Caco-2 (cell line): ENCODE results near the gene GRID1. TPM values are rescaled to one million over a fixed set of nuclear protein-coding genes. Genes with fewer than 3 reads are reported as not detected.

Source experiments
- BruUV-seq: library from RNA; stranded (reverse); fragments of 400-500 nt; replicated peaks from 2 replicates; lab custom pipeline; 2021; lab: Mats Ljungman, UMichigan
- CTCF ChIA-PET: fragments of 300-600 bp; sonication (Branson Sonifier 250); formaldehyde crosslinking; loops from one replicate; lab custom pipeline; 2022; ENCODE audit warnings: antibody characterized with exemption; lab: Charles Lee
- POLR2A ChIA-PET: fragments of 300-600 bp; sonication (Branson Sonifier 250); formaldehyde crosslinking; loops from one replicate; lab custom pipeline; 2022; ENCODE audit warnings: antibody characterized with exemption; lab: Charles Lee
- DNase-seq, 2 experiments: peaks; one replicate each; pipeline versions ENCODE4 v3.0.0 to v3.0.0-alpha.2; 2020 to 2022
- H3K27me3 ChIP-seq: replicated peaks from 2 replicates; pipeline ENCODE4 v1.6.0; 2011; ENCODE audit warnings: low read length; ENCODE audit not compliant: control insufficient read depth, insufficient read depth
- H3K36me3 ChIP-seq: 2 replicates; pipeline ENCODE4 v1.5.1; 2011; ENCODE audit warnings: low read length; ENCODE audit not compliant: control insufficient read depth, insufficient read depth
- H3K4me1 ChIP-seq: fragments of 250-450 bp; sonication (Bioruptor Pico); 2 replicates; pipeline ENCODE4 v1.5.1; 2020; ENCODE audit warnings: mild to moderate bottlenecking
- H3K4me3 ChIP-seq: 2 replicates; pipeline ENCODE4 v1.5.1; 2011; ENCODE audit warnings: low read depth, mild to moderate bottlenecking, control low read depth, low read length
- H3K9me3 ChIP-seq: fragments of 250-450 bp; sonication (Bioruptor Pico); 2 replicates; pipeline ENCODE4 v1.5.1; 2020; ENCODE audit warnings: mild to moderate bottlenecking, moderate library complexity
- H3K27ac Mint-ChIP-seq: one replicate; pipeline ENCODE4 v1.8.0; 2022; ENCODE audit warnings: mixed read lengths; ENCODE audit not compliant: unreplicated experiment
- H3K27me3 Mint-ChIP-seq: one replicate; pipeline ENCODE4 v1.8.0; 2022; ENCODE audit warnings: mixed read lengths; ENCODE audit not compliant: insufficient read depth, unreplicated experiment
- H3K36me3 Mint-ChIP-seq: one replicate; pipeline ENCODE4 v1.8.0; 2022; ENCODE audit warnings: mild to moderate bottlenecking, mixed read lengths; ENCODE audit not compliant: insufficient read depth, unreplicated experiment
- H3K4me1 Mint-ChIP-seq: one replicate; pipeline ENCODE4 v1.8.0; 2022; ENCODE audit warnings: low read depth, mixed read lengths; ENCODE audit not compliant: unreplicated experiment
- H3K4me3 Mint-ChIP-seq: one replicate; pipeline ENCODE4 v1.8.0; 2022; ENCODE audit warnings: mild to moderate bottlenecking, moderate library complexity, mixed read lengths; ENCODE audit not compliant: unreplicated experiment
- H3K9me3 Mint-ChIP-seq: one replicate; pipeline ENCODE4 v1.8.0; 2022; ENCODE audit warnings: mixed read lengths; ENCODE audit not compliant: unreplicated experiment
- CTCF ChIP-seq, 2 experiments: fragments of 200-600 bp in 1 of 2; IDR thresholded peaks; 1 replicate in 1 of 2; 2 replicates in 1 of 2; pipeline versions ENCODE4 v1.5.1 to v1.8.0; 2011 to 2022; ENCODE audit warnings: antibody characterized with exemption in 1 of 2, control low read depth in 1 of 2, inconsistent platforms in 1 of 2, low read depth in 1 of 2, low read length in 1 of 2, mild to moderate bottlenecking in 1 of 2, moderate library complexity in 1 of 2; ENCODE audit not compliant: insufficient read depth in 1 of 2, severe bottlenecking in 1 of 2, unreplicated experiment in 1 of 2
- intact Hi-C: fragments of 100-400 bp; cut with micrococcal nuclease; formaldehyde crosslinking; loops from one replicate; pipeline ENCODE4 v1.10.0; 2022; ENCODE audit not compliant: unreplicated experiment
- total RNA-seq: library from RNA; stranded (reverse); gene quantifications from 2 replicates; pipeline ENCODE4 v1.2.3, GENCODE V29; 2022

The GRID1 gene
- total RNA-seq, 1 experiment from 2014 or later: 8.0 TPM

GRCh38 chr10:86182595-86182994, 184.0 kb downstream of the GRID1 start:
- Histone ChIP-seq H3K9me3 (no peaks in the 10 kb centered on the region), H3K4me3 (no peak overlapping the region), H3K4me1 (no peaks in the 10 kb centered on the region), H3K27me3 (no peaks in the 10 kb centered on the region; the same call in 1 of the 2 replicates), H3K36me3 (no peaks in the 10 kb centered on the region)
- Mint-ChIP-seq H3K4me1 (no peaks in the 10 kb centered on the region), H3K27ac (no peak overlapping the region), H3K27me3 (peaks cover 8% of the 10 kb centered on the region), H3K36me3 (no peaks in the 10 kb centered on the region), H3K9me3 (no peaks in the 10 kb centered on the region), H3K4me3 (no peak overlapping the region)
- DNase-seq: no peak
- POLR2A ChIA-PET: no interaction called here
- no TSS peak for BruUV-seq
- intact Hi-C loops: no loop called here
- TF ChIP-seq CTCF (IDR thresholded peaks at IDR 0.05; ENCODE audit: insufficient read depth in 1 of 2, low read depth in 1 of 2, low read length in 1 of 2, severe bottlenecking in 1 of 2, unreplicated experiment in 1 of 2): no peak
- CTCF ChIA-PET: no interaction called here

GRCh38 chr10:86182150-86182549, 184.4 kb downstream of the GRID1 start:
- H3K9me3 ChIP-seq: no peaks in the 10 kb centered on the region
- POLR2A ChIA-PET: no interaction called here
- Mint-ChIP-seq H3K36me3 (no peaks in the 10 kb centered on the region), H3K27ac (no peak overlapping the region), H3K27me3 (peaks cover 8% of the 10 kb centered on the region), H3K4me3 (no peak overlapping the region), H3K4me1 (no peaks in the 10 kb centered on the region), H3K9me3 (no peaks in the 10 kb centered on the region)
- TF ChIP-seq CTCF (IDR thresholded peaks at IDR 0.05; ENCODE audit: insufficient read depth in 1 of 2, low read depth in 1 of 2, low read length in 1 of 2, severe bottlenecking in 1 of 2, unreplicated experiment in 1 of 2): no peak
- BruUV-seq: no TSS peak
- CTCF ChIA-PET: no interaction called here
- intact Hi-C loops: no loop called here
- H3K27me3 ChIP-seq: no peaks in the 10 kb centered on the region; the same call in 1 of the 2 replicates
- no peaks in the 10 kb centered on the region for H3K36me3 ChIP-seq
- H3K4me1 ChIP-seq: no peaks in the 10 kb centered on the region
- H3K4me3 ChIP-seq: no peak overlapping the region
- DNase-seq: no peak

- H3K27me3 ChIP-seq: no peaks in the 10 kb centered on the region; the same call in 1 of the 2 replicates
- no peaks in the 10 kb centered on the region for H3K4me1 Mint-ChIP-seq
- ChIA-PET CTCF (no interaction called here), POLR2A (no interaction called here)
- no peaks in the 10 kb centered on the region for H3K9me3 Mint-ChIP-seq
- DNase-seq: no peak
- H3K9me3 ChIP-seq: no peaks in the 10 kb centered on the region
- intact Hi-C loops: no loop called here
- H3K27me3 Mint-ChIP-seq: peaks cover 8% of the 10 kb centered on the region
- no peaks in the 10 kb centered on the region for H3K36me3 Mint-ChIP-seq
- no peak for TF ChIP-seq CTCF (IDR thresholded peaks at IDR 0.05; ENCODE audit: insufficient read depth in 1 of 2, low read depth in 1 of 2, low read length in 1 of 2, severe bottlenecking in 1 of 2, unreplicated experiment in 1 of 2)
- no peaks in the 10 kb centered on the region for H3K4me1 ChIP-seq
- H3K27ac Mint-ChIP-seq: no peak overlapping the region
- no TSS peak for BruUV-seq
- no peak overlapping the region for H3K4me3 ChIP-seq
- no peaks in the 10 kb centered on the region for H3K36me3 ChIP-seq
- no peak overlapping the region for H3K4me3 Mint-ChIP-seq
Measured at GRCh38 chr10:86180861-86181260, 185.7 kb downstream of the GRID1 start.
